Breast epithelium (tissue), 3 donors: ENCODE measurements around the gene SMARCA4.

ENCODE experiments used
- POLR2A ChIP-seq: fragments of 450-650 bp; IDR thresholded peaks from one replicate; pipeline ENCODE4 v1.6.1; 2016; ENCODE audit warnings: antibody characterized with exemption, mild to moderate bottlenecking, moderate library complexity
- POLR2AphosphoS5 ChIP-seq, 3 donors: sonication (generic); formaldehyde crosslinking; IDR thresholded peaks; one replicate each; pipeline ENCODE4 v1.6.1; 2017; ENCODE audit warnings: antibody characterized with exemption in 3 of 3
- TF ChIP-seq, protein P1 (sequence below), 3 donors: fragments of 450-650 bp; IDR thresholded peaks; one replicate each; pipeline ENCODE4 v1.5.1; 2016 to 2017; ENCODE audit warnings: antibody characterized with exemption in 3 of 3, mild to moderate bottlenecking in 3 of 3, moderate library complexity in 3 of 3

DNA sequence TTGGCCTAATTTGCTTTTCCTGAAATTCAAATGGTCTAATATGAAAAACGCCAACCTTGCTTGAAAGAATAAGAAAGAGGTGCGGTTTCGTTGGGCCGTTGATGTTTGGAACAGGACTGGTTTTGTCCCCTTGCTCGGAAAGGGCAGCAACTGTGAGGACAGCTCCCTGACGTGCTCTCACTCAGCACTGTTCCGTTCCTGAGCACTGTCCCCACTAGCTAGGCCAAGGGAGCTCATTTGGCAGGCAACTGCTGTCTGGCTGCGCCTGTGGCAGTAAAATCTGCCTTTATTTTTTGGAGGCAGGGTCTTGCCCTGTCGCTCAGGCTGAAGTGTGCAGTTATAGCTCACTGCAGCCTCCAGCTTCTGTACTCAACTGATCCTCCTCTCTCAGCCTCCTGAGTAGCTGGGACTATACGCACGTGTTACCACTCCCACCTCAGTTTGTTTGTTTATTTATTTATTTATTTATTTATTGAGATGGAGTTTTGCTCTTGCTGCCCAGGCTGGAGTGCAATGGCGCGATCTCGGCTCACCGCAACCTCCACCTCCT, 132.9 kb downstream of the SMARCA4 start:
- TF ChIP-seq, protein P1, sequence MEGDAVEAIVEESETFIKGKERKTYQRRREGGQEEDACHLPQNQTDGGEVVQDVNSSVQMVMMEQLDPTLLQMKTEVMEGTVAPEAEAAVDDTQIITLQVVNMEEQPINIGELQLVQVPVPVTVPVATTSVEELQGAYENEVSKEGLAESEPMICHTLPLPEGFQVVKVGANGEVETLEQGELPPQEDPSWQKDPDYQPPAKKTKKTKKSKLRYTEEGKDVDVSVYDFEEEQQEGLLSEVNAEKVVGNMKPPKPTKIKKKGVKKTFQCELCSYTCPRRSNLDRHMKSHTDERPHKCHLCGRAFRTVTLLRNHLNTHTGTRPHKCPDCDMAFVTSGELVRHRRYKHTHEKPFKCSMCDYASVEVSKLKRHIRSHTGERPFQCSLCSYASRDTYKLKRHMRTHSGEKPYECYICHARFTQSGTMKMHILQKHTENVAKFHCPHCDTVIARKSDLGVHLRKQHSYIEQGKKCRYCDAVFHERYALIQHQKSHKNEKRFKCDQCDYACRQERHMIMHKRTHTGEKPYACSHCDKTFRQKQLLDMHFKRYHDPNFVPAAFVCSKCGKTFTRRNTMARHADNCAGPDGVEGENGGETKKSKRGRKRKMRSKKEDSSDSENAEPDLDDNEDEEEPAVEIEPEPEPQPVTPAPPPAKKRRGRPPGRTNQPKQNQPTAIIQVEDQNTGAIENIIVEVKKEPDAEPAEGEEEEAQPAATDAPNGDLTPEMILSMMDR (IDR thresholded peaks at IDR 0.05) = no peak
- TF ChIP-seq POLR2AphosphoS5 (IDR thresholded peaks at IDR 0.05) (no peak), POLR2A (no peak)
